CD4-positive, CD25-positive, alpha-beta regulatory T cell (primary cell): ENCODE measurements around the gene RAB26. TPM values are rescaled to one million over a fixed set of nuclear protein-coding genes. Genes with fewer than 3 reads are reported as not detected.

ENCODE experiments used
- ATAC-seq, 2 donors: fragments of 150-1000 bp; cut with Tn5 transposase; one replicate each; pipeline ENCODE4 v1.10.0; 2021; ENCODE audit warnings: low read depth in 2 of 2, moderate number of reproducible peaks in 2 of 2, moderate library complexity in 1 of 2
- DNase-seq, 3 donors: peaks; one replicate each; pipeline versions ENCODE4 v3.0.0 to v3.0.0-alpha.2; 2012 to 2022; ENCODE audit warnings: mixed read lengths in 1 of 3
- H3K27ac ChIP-seq: one replicate; pipeline ENCODE4 v1.7.0; 2013; ENCODE audit warnings: mild to moderate bottlenecking, low read length; ENCODE audit not compliant: insufficient read depth, poor library complexity, severe bottlenecking
- H3K27me3 ChIP-seq: one replicate; pipeline ENCODE4 v1.7.0; 2013; ENCODE audit warnings: low read length; ENCODE audit not compliant: control insufficient read depth, insufficient read depth
- H3K36me3 ChIP-seq: one replicate; pipeline ENCODE4 v1.7.0; 2013; ENCODE audit warnings: mild to moderate bottlenecking, low read length, moderate library complexity; ENCODE audit not compliant: control insufficient read depth, insufficient read depth
- H3K4me1 ChIP-seq: 2 replicates; pipeline ENCODE4 v1.7.0; 2013; ENCODE audit warnings: mild to moderate bottlenecking, low read length; ENCODE audit not compliant: insufficient read depth, control insufficient read depth, poor library complexity, severe bottlenecking
- H3K4me3 ChIP-seq: one replicate; pipeline ENCODE4 v1.7.0; 2013; ENCODE audit warnings: low read depth, mild to moderate bottlenecking, low read length, moderate library complexity
- H3K9me3 ChIP-seq, 2 experiments: 1 replicate in 1 of 2; 2 replicates in 1 of 2; pipeline ENCODE4 v1.7.0; 2013; ENCODE audit warnings: low read length in 2 of 2, mild to moderate bottlenecking in 1 of 2, moderate library complexity in 1 of 2; ENCODE audit not compliant: control insufficient read depth in 2 of 2
- H3K27ac Mint-ChIP-seq, 3 donors: one replicate each; pipeline ENCODE4 v1.8.0; 2020 to 2022; ENCODE audit warnings: mild to moderate bottlenecking in 3 of 3, mixed read lengths in 3 of 3, moderate library complexity in 2 of 3
- H3K27me3 Mint-ChIP-seq: one replicate; pipeline ENCODE4 v1.8.0; 2022; ENCODE audit warnings: mild to moderate bottlenecking, mixed read lengths
- H3K36me3 Mint-ChIP-seq: one replicate; pipeline ENCODE4 v1.8.0; 2020; ENCODE audit warnings: mixed read lengths
- H3K4me1 Mint-ChIP-seq, 4 donors: one replicate each; pipeline ENCODE4 v1.8.0; 2020 to 2022; ENCODE audit warnings: mixed read lengths in 4 of 4, mild to moderate bottlenecking in 1 of 4
- H3K4me3 Mint-ChIP-seq, 4 donors: one replicate each; pipeline ENCODE4 v1.8.0; 2020 to 2022; ENCODE audit warnings: mild to moderate bottlenecking in 4 of 4, mixed read lengths in 4 of 4, moderate library complexity in 3 of 4
- H3K9me3 Mint-ChIP-seq, 7 donors: one replicate each; pipeline ENCODE4 v1.8.0; 2020 to 2022; ENCODE audit warnings: mixed read lengths in 7 of 7, mild to moderate bottlenecking in 3 of 7, moderate library complexity in 2 of 7
- polyA plus RNA-seq, 4 donors: library from polyadenylated mRNA; unstranded; fragments of 300-500 nt; fragmentation: Illumina TruSeq; gene quantifications; one replicate each; pipeline ENCODE4 v1.2.3, GENCODE V29; 2021
- total RNA-seq: library from RNA; stranded (reverse); gene quantifications from one replicate; pipeline ENCODE4 v1.2.3, GENCODE V29; 2022

Gene RAB26
- total and polyA plus RNA-seq, 5 donors from 2014 or later: 0.38 to 1.2 (median 0.93) TPM; not detected in 1

- no peaks in the 10 kb centered on the region for H3K36me3 ChIP-seq
Observed at GRCh38 chr16:2190002-2190658, 41.7 kb downstream of the RAB26 start.

GRCh38 chr16:2190659-2191445 is 42.4 kb downstream of the RAB26 start:
- H3K36me3 Mint-ChIP-seq: no peaks in the 10 kb centered on the region
- Histone ChIP-seq H3K27me3 (peaks cover 2% of the 10 kb centered on the region), H3K27ac (no peak overlapping the region), H3K9me3 (no peaks in the 10 kb centered on the region), H3K4me3 (no peak overlapping the region), H3K4me1 (peaks cover 10% of the 10 kb centered on the region), H3K36me3 (no peaks in the 10 kb centered on the region)
- H3K9me3 Mint-ChIP-seq: no peaks in the 10 kb centered on the region
- no peak for ATAC-seq
- no peak for DNase-seq
- H3K4me3 Mint-ChIP-seq: no peak overlapping the region
- peaks cover 0 to 7% (median 2%) of the 10 kb centered on the region in 4 donors for H3K4me1 Mint-ChIP-seq
- no peak overlapping the region for H3K27ac Mint-ChIP-seq
- H3K27me3 Mint-ChIP-seq: peaks cover 8% of the 10 kb centered on the region

More at GRCh38 chr16:2190002-2190658, 41.7 kb downstream of the RAB26 start:
- H3K4me3 Mint-ChIP-seq: no peak overlapping the region
- Histone ChIP-seq H3K27ac (no peak overlapping the region), H3K4me3 (no peak overlapping the region), H3K27me3 (peaks cover 2% of the 10 kb centered on the region), H3K4me1 (peaks cover 3% of the 10 kb centered on the region), H3K9me3 (no peaks in the 10 kb centered on the region)
- peaks cover 0 to 5% (median 2%) of the 10 kb centered on the region in 4 donors for H3K4me1 Mint-ChIP-seq
- no peak for DNase-seq
- ATAC-seq: no peak
- H3K27me3 Mint-ChIP-seq: peaks cover 7% of the 10 kb centered on the region
- no peaks in the 10 kb centered on the region for H3K36me3 Mint-ChIP-seq
- no peaks in the 10 kb centered on the region for H3K9me3 Mint-ChIP-seq
- H3K27ac Mint-ChIP-seq: no peak overlapping the region

DNA sequence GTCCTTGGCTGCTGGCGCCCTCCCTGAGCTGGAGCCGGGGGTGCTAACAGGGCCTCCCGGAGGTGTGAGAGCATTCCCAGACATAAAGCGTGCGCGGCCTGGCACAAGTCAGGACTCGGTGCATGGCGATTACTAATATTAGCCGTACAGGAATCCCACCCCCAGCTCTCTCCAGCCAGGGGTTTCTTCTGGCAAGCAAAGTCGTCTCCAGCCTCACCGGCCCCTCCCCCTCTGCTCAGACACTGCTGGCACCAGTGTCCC is 43.0 kb downstream of the RAB26 start:
- peaks cover 0 to 7% (median 2%) of the 10 kb centered on the region in 4 donors for H3K4me1 Mint-ChIP-seq
- peaks cover 13% of the 10 kb centered on the region for H3K4me1 ChIP-seq
- ATAC-seq: no peak
- H3K4me3 ChIP-seq: no peak overlapping the region
- peaks cover 8% of the 10 kb centered on the region for H3K27me3 Mint-ChIP-seq
- H3K36me3 ChIP-seq: no peaks in the 10 kb centered on the region
- H3K27ac ChIP-seq: no peak overlapping the region
- peak overlapping the region in 1 of 4 donors; percentile 33 for H3K4me3 Mint-ChIP-seq
- DNase-seq: no peak
- H3K9me3 ChIP-seq: no peaks in the 10 kb centered on the region
- H3K27ac Mint-ChIP-seq: no peak overlapping the region
- no peaks in the 10 kb centered on the region for H3K36me3 Mint-ChIP-seq
- no peaks in the 10 kb centered on the region for H3K9me3 Mint-ChIP-seq
- peaks cover 2% of the 10 kb centered on the region for H3K27me3 ChIP-seq

GRCh38 chr16:2194166-2194834 is 45.9 kb downstream of the RAB26 start:
- Mint-ChIP-seq H3K27me3 (peaks cover 28% of the 10 kb centered on the region), H3K4me3 (no peak overlapping the region), H3K4me1 (peaks cover 0 to 11% (median 2%) of the 10 kb centered on the region in 4 donors), H3K9me3 (no peaks in the 10 kb centered on the region), H3K36me3 (no peaks in the 10 kb centered on the region), H3K27ac (peak overlapping the region in 1 of 3 donors; percentile 52)
- Histone ChIP-seq H3K9me3 (no peaks in the 10 kb centered on the region), H3K27me3 (peaks cover 12% of the 10 kb centered on the region), H3K4me1 (peaks cover 20% of the 10 kb centered on the region), H3K36me3 (no peaks in the 10 kb centered on the region), H3K27ac (no peak overlapping the region), H3K4me3 (no peak overlapping the region)
- DNase-seq (no peak), ATAC-seq (no peak)

- ATAC-seq (peak; percentile 62 to 76), DNase-seq (peak; percentile 41 to 76 (median 63))
- H3K9me3 Mint-ChIP-seq: no peaks in the 10 kb centered on the region
- Histone ChIP-seq H3K4me3 (no peak overlapping the region), H3K27me3 (peaks cover 12% of the 10 kb centered on the region), H3K27ac (no peak overlapping the region), H3K36me3 (no peaks in the 10 kb centered on the region), H3K9me3 (no peaks in the 10 kb centered on the region), H3K4me1 (peaks cover 20% of the 10 kb centered on the region)
- H3K36me3 Mint-ChIP-seq: no peaks in the 10 kb centered on the region
- peak overlapping the region in 3 of 4 donors; percentile 59 to 77 (median 72) for H3K4me3 Mint-ChIP-seq
- H3K27ac Mint-ChIP-seq: peak overlapping the region in 1 of 3 donors; percentile 52
- peaks cover 31% of the 10 kb centered on the region for H3K27me3 Mint-ChIP-seq
- H3K4me1 Mint-ChIP-seq: peaks cover 0 to 11% (median 2%) of the 10 kb centered on the region in 4 donors
Observed at GRCh38 chr16:2194852-2195321, 46.5 kb downstream of the RAB26 start.

DNA sequence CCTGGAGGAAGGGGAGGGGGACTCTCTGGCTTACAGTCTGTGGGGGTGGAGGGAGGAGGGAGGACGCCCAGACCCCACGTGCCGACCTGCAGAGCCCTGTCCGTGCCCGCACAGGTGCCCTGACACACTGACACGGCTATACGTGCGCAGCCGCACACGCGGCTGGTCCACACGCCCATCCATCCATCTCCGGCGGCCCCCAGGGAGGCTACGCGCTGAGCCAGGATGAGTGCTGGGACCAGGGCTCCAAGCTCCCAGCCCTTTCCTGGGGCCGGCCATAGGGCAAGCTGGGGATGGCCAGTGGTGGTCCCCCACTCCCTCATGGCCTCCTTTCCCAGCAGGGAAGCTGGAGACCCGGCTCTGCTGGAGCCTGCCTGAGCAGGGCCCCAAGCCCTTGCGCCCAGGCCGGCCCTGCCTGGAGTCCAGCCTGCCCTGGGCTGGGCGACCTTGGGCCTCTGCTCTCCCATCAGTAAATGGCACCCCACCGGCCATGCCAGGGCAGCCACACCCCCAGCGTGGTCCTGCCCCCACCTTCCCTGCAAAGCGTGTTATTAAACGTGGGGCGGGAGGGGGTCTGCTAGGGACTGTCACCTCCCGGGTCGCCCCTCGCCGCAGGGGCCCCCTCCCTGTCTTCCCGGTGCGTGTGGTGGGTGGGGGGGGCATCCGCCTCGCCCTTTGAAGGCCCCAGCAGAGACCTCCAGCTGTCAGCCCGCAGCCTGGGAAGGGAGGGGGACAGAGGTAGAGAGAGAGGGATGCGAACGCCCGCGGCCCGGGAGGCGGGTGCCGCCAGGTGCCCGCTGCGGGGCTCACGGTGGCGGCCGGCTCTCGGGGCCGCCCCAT is 47.1 kb downstream of the RAB26 start:
- peaks cover 12% of the 10 kb centered on the region for H3K27me3 ChIP-seq
- ATAC-seq (no peak), DNase-seq (no peak)
- H3K27me3 Mint-ChIP-seq: peaks cover 38% of the 10 kb centered on the region
- no peak overlapping the region for H3K4me3 ChIP-seq
- peaks cover 20% of the 10 kb centered on the region for H3K4me1 ChIP-seq
- peak overlapping the region in 1 of 4 donors; percentile 38 for H3K4me3 Mint-ChIP-seq
- no peaks in the 10 kb centered on the region for H3K36me3 ChIP-seq
- peaks cover 0 to 11% (median 2%) of the 10 kb centered on the region in 4 donors for H3K4me1 Mint-ChIP-seq
- no peaks in the 10 kb centered on the region for H3K9me3 ChIP-seq
- no peaks in the 10 kb centered on the region for H3K36me3 Mint-ChIP-seq
- no peaks in the 10 kb centered on the region for H3K9me3 Mint-ChIP-seq
- H3K27ac ChIP-seq: no peak overlapping the region
- H3K27ac Mint-ChIP-seq: no peak overlapping the region
